HG03571 (cell line): Measurements from ENCODE around the gene GRN.
A peak's percentile ranks its signal among the peaks of the same experiment; 100 is the strongest.
"Not testable (repeated sequence)": the region's sequence is repeated elsewhere in the genome, so short reads cannot be mapped to it uniquely, and the experiment has no call there.

Experiments used
- ATAC-seq: cut with Tn5 transposase; IDR thresholded peaks from one replicate; pipeline ENCODE4 v1.9.1; 2021; ENCODE audit not compliant: unreplicated experiment

GRN gene

DNA sequence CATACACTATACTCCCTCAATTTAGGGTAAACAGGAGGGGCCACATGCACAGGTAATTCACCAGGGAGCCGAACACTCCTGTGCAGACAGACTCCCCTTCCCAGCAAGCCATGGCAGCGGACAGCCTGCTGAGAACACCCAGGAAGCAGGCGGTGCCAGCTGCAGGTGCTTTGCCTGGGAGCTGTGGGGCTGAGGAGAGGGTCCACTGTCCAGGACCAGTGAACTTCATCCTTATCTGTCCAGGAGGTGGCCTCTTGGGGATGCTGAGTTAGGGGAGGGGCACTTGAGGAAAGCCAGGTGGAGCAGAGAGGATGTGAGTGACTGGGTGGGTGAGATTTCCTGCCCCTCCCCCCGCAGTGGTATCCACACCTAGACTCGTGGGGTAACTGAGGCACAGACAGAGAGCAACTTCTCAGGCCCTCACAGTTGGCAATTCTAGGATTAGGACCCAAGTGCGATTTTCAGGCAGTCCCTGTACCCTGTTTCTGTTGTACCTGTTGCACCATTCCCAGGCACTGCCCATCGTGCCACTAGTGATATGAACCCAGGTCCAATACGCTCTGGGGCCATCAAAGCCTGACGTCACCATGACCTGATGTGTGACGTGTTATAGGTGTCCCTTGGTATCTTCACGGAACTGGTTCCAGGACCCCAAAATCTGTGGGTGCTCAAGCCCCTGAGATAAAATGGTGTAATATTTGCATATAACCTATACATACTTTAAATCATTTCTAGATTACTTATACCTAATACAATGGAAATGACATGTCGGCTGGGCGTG is 1.2 kb downstream of the GRN start:
- ATAC-seq: no peak

DNA sequence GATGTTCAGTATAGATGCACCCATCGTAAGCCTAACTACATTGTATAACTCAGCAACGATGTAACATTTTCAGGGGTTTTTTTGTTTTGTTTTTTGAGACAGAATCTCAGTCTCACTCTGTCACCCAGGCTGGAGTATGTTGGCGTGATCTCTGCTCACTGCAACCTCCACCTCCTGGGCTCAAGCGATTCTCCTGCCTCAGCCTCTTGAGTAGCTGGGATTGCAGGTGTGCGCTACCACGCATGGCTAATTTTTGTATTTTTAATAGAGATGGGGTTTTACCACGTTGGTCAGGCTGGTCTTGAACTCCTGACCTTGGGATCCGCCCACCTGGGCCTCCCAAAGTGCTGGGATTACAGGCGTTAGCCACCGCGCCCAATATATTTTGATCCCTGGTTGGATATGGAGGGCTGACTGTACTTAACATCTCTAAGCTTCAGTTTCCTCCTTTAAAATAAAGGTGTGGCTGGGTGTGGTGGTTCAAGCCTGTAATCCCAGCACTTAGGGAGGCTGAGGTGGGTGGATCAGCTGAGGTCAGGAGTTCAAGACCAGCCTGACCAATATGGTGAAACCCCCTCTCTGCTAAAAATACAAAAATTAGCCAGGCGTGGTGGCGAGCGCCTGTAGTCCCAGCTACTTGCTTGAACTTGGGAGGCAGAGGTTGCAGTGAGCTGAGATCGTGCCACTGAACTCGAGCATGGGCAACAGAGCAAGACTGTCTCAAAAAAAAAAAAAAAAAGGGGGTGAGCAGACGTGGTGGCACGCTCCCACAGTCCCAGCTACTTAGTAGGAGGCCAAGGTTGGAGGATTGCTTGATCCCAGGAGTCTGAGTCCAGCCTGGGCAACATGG is 2.3 kb downstream of the GRN start:
- not testable (repeated sequence) for ATAC-seq

DNA sequence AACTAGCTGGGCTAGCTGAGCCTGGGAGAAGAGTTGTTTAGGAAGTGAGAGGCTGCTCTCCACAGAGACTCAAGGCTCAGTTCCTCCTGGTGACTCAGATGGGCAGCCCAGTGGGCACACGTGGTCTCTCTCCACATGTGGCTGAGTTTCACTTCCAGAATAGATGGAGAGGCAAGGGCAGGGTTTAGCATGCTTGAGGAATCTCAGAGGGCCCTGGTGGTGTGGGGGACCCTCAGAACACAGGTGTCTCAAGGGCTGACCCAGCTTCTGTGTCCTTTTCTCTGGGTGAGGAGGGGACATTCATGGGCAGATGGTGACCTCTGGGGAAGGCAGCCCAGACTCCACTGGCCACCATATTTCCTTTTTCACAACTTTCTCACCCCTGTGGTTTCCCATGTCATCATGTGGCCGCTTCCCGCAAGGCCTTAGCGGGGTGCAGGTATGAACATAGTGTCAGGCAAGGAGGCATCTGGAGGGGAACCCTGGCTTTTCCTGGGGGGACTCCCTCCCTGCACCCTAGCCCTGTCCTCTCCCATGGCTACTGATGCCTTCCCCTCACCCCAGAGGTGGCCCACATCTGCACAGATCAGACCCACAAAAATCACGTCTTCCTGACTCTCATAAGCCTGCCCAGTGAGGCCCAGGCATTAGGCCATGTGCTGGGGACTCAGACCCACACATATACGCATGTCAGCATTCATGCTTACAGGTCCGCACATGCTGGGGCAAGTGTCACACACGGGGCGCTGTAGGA is 3.3 kb downstream of the GRN start:
- ATAC-seq: peak; percentile 35

GRCh38 chr17:44348988-44349364 is 3.9 kb downstream of the GRN start:
- no peak for ATAC-seq

- ATAC-seq: no peak
Observed at GRCh38 chr17:44349553-44350070, 4.5 kb downstream of the GRN start.

DNA sequence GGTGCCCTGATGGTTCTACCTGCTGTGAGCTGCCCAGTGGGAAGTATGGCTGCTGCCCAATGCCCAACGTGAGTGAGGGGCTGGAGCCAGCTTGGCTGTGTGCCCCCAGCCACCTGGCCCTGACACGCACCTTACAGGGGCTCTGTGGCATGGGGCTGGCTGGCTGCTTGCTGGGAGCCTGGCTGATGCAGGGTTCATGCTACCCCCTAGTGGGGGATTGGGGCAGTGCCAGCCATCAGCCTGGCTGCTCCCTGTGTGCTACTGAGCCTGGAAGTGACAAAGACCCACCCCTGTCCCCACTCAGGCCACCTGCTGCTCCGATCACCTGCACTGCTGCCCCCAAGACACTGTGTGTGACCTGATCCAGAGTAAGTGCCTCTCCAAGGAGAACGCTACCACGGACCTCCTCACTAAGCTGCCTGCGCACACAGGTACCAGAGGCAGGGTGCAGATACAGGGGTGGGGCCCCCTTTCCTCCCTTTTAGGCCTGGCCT is 5.7 kb downstream of the GRN start:
- ATAC-seq: no peak

DNA sequence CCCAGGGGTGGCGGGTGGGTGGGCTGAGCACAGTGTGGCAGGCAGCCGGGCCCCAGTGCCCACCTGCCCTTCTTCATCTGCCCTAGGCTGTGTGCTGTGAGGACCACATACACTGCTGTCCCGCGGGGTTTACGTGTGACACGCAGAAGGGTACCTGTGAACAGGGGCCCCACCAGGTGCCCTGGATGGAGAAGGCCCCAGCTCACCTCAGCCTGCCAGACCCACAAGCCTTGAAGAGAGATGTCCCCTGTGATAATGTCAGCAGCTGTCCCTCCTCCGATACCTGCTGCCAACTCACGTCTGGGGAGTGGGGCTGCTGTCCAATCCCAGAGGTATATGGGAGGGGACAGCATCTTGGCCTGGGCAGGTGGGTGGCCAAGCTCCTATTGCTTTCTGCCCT is 6.4 kb downstream of the GRN start:
- ATAC-seq: no peak

DNA sequence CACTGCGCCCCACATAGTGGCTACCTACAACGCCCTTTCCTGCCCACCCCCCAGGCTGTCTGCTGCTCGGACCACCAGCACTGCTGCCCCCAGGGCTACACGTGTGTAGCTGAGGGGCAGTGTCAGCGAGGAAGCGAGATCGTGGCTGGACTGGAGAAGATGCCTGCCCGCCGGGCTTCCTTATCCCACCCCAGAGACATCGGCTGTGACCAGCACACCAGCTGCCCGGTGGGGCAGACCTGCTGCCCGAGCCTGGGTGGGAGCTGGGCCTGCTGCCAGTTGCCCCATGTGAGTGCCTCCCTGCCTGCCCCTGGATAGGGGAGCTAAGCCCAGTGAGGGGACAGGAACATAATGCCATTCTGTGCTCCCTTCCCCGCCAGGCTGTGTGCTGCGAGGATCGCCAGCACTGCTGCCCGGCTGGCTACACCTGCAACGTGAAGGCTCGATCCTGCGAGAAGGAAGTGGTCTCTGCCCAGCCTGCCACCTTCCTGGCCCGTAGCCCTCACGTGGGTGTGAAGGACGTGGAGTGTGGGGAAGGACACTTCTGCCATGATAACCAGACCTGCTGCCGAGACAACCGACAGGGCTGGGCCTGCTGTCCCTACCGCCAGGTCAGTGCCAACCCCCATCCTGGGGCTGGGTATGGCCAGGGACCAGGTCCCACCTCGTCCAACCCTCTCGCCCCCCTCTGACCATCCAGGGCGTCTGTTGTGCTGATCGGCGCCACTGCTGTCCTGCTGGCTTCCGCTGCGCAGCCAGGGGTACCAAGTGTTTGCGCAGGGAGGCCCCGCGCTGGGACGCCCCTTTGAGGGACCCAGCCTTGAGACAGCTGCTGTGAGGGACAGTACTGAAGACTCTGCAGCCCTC is 7.1 kb downstream of the GRN start:
- ATAC-seq: no peak

- ATAC-seq: no peak
Observed at GRCh38 chr17:44352828-44353671, 7.9 kb downstream of the GRN start.

GRCh38 chr17:44353672-44354331 is 8.7 kb downstream of the GRN start:
- no peak for ATAC-seq

- ATAC-seq: no peak
Observed at GRCh38 chr17:44354582-44355561, 9.8 kb downstream of the GRN start.

DNA sequence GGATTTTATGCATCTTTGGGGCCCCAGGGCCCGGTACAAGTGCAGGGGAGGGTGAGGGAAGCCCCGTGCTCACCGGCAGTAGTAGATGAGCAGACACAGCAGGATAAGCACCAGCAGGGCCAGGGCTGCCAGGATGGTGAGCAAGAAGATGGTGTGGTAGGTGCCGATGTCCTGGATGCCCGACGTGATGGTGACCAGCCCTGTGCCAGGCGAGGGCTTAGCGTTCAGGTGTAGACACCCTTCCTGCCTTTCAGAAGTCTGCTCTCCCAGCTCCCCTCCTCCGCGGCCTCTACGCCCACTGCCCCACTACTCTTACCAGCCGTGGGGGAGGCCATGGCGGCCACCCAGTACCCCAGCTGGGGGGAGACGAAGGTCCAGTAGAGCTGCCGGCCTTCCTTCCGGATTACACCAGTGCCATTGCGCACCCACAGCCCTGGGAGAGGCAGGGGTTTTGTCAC is 10.6 kb downstream of the GRN start:
- no peak for ATAC-seq

- ATAC-seq: no peak
Observed at GRCh38 chr17:44356241-44356640, 11.1 kb downstream of the GRN start.

DNA sequence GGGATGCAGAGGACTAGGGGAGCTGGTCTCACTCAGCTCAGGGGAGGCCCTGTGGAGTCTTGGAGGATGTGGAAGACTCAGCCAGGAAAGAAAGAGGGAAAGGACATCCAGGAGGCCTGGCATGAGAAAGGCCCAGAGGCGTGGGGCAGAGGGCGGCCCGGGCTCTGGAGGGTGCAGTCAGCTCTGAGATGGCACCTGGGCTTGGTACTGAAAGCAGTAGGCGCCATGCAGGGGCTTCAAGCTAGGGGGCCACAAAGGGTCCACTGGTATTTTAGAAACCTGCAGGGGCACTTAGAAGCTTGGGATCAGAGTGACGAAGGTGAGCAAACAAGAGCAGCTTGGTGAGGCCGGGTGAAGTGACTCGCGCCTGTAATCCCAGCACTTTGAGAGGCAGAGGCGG is 13.0 kb downstream of the GRN start:
- no peak for ATAC-seq

GRCh38 chr17:44359006-44359405 is 13.9 kb downstream of the GRN start:
- ATAC-seq: no peak

GRCh38 chr17:44359458-44360143 is 14.5 kb downstream of the GRN start:
- no peak for ATAC-seq

- no peak for ATAC-seq
Observed at GRCh38 chr17:44360144-44360533, 15.0 kb downstream of the GRN start.
